PFSK-1 (cell line): ENCODE results near the gene MED27.

Experiments used
- FOXP2 ChIP-seq: optimal IDR thresholded peaks from 2 replicates; pipeline ENCODE3; 2011; ENCODE audit warnings: borderline replicate concordance, control low read depth, inconsistent platforms; ENCODE audit not compliant: insufficient read depth; ENCODE audit errors: extremely low read length, extremely low read depth
- POLR2AphosphoS5 ChIP-seq: IDR thresholded peaks from 2 replicates; pipeline ENCODE4 v1.6.1; 2012; ENCODE audit warnings: low read depth, mild to moderate bottlenecking, control low read depth, low read length, moderate library complexity
- SIN3A ChIP-seq: IDR thresholded peaks from 2 replicates; pipeline ENCODE4 v1.6.1; 2012; ENCODE audit warnings: mild to moderate bottlenecking, low read length, moderate library complexity, borderline replicate concordance; ENCODE audit not compliant: insufficient read depth
- TAF1 ChIP-seq: IDR thresholded peaks from 2 replicates; pipeline ENCODE4 v1.6.1; 2012; ENCODE audit warnings: low read length, control low read depth, borderline replicate concordance; ENCODE audit not compliant: insufficient read depth
- TF ChIP-seq, protein P1 (sequence below), 2 experiments: IDR thresholded peaks; 2 replicates each; pipeline versions ENCODE4 v1.6.1 to v1.8.0; 2011 to 2012; ENCODE audit warnings: low read depth in 2 of 2, low read length in 2 of 2, control low read depth in 1 of 2, inconsistent platforms in 1 of 2, mild to moderate bottlenecking in 1 of 2, moderate library complexity in 1 of 2; ENCODE audit not compliant: insufficient read depth in 1 of 2

DNA sequence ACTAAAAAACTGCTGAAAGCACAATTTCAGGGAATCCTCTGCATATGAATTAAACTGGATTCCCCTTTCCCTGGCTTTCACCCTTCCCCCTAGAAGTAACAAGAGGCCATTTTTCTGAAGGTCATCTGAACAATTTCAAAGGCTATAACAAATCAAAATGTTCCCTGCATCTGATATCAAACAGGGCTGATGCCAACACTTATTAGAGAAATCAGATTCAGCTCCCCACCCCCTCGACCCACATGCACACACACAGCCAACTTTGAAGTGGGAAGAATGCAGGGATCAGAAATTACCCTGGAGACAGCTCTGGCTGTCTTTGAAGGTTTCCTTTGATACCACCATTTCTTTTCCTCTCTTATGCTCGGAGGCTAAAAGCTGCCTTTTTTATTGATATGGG, 190.7 kb downstream of the MED27 start:
- TF ChIP-seq POLR2AphosphoS5 (no peak), SIN3A (no peak), TAF1 (no peak), FOXP2 (no peak)
- TF ChIP-seq, protein P1, sequence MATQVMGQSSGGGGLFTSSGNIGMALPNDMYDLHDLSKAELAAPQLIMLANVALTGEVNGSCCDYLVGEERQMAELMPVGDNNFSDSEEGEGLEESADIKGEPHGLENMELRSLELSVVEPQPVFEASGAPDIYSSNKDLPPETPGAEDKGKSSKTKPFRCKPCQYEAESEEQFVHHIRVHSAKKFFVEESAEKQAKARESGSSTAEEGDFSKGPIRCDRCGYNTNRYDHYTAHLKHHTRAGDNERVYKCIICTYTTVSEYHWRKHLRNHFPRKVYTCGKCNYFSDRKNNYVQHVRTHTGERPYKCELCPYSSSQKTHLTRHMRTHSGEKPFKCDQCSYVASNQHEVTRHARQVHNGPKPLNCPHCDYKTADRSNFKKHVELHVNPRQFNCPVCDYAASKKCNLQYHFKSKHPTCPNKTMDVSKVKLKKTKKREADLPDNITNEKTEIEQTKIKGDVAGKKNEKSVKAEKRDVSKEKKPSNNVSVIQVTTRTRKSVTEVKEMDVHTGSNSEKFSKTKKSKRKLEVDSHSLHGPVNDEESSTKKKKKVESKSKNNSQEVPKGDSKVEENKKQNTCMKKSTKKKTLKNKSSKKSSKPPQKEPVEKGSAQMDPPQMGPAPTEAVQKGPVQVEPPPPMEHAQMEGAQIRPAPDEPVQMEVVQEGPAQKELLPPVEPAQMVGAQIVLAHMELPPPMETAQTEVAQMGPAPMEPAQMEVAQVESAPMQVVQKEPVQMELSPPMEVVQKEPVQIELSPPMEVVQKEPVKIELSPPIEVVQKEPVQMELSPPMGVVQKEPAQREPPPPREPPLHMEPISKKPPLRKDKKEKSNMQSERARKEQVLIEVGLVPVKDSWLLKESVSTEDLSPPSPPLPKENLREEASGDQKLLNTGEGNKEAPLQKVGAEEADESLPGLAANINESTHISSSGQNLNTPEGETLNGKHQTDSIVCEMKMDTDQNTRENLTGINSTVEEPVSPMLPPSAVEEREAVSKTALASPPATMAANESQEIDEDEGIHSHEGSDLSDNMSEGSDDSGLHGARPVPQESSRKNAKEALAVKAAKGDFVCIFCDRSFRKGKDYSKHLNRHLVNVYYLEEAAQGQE (IDR thresholded peaks at IDR 0.05; ENCODE audit: insufficient read depth in 1 of 2, low read depth in 2 of 2, low read length in 2 of 2), result no peak
